GM18511 (cell line): ENCODE measurements around the gene KCNC1.

Source experiments
- ATAC-seq: cut with Tn5 transposase; IDR thresholded peaks from one replicate; pipeline ENCODE4 v1.9.1; 2021; ENCODE audit warnings: mild to moderate bottlenecking, moderate library complexity; ENCODE audit not compliant: unreplicated experiment

Gene KCNC1

GRCh38 chr11:17714870-17715269, 19.7 kb upstream of the KCNC1 start:
- no peak for ATAC-seq

GRCh38 chr11:17716807-17717206, 17.8 kb upstream of the KCNC1 start:
- no peak for ATAC-seq

- no peak for ATAC-seq
Observed at GRCh38 chr11:17718015-17718414, 16.6 kb upstream of the KCNC1 start.

- ATAC-seq: no peak
Observed at GRCh38 chr11:17718510-17718962, 16.0 kb upstream of the KCNC1 start.

- no peak for ATAC-seq
Observed at GRCh38 chr11:17719028-17719937, 15.3 kb upstream of the KCNC1 start, which contains the start of gene MYOD1. Gene MYOD1 (plus strand): TSS chr11:17719571. CDS start chr11:17719783, 212 bp downstream.

GRCh38 chr11:17719938-17720795, 14.4 kb upstream of the KCNC1 start:
- no peak for ATAC-seq

GRCh38 chr11:17720796-17721171, 13.8 kb upstream of the KCNC1 start:
- no peak for ATAC-seq

GRCh38 chr11:17721242-17721999, 13.2 kb upstream of the KCNC1 start:
- no peak for ATAC-seq

GRCh38 chr11:17722000-17722643, 12.5 kb upstream of the KCNC1 start:
- no peak for ATAC-seq

- no peak for ATAC-seq
Observed at GRCh38 chr11:17724020-17724908, 10.3 kb upstream of the KCNC1 start.

GRCh38 chr11:17725174-17725573, 9.4 kb upstream of the KCNC1 start:
- no peak for ATAC-seq

GRCh38 chr11:17730137-17730536, 4.4 kb upstream of the KCNC1 start:
- ATAC-seq: no peak

GRCh38 chr11:17730608-17731462, 3.7 kb upstream of the KCNC1 start:
- ATAC-seq: peak; percentile 83

GRCh38 chr11:17733261-17733660, 1.3 kb upstream of the KCNC1 start:
- ATAC-seq: no peak

- ATAC-seq: peak; percentile 52
Observed at GRCh38 chr11:17734986-17735817, 621 bp downstream of the KCNC1 start.

- no peak for ATAC-seq
Observed at GRCh38 chr11:17735818-17736578, 1.4 kb downstream of the KCNC1 start.

- no peak for ATAC-seq
Observed at GRCh38 chr11:17736579-17736893, 2.0 kb downstream of the KCNC1 start.
